Mesodermal cell (in vitro differentiated cells): ENCODE measurements around the gene ROR2.

ENCODE experiments used
- H3K27ac ChIP-seq: 2 replicates; pipeline ENCODE4 v1.7.0; 2013; ENCODE audit warnings: mild to moderate bottlenecking, low read depth, low read length, moderate library complexity; ENCODE audit not compliant: severe bottlenecking
- H3K36me3 ChIP-seq: 2 replicates; pipeline ENCODE4 v1.7.1; 2013; ENCODE audit warnings: mild to moderate bottlenecking, low read length, moderate library complexity; ENCODE audit not compliant: control insufficient read depth, insufficient read depth
- H3K4me1 ChIP-seq: one replicate; pipeline ENCODE4 v1.7.1; 2013; ENCODE audit warnings: mild to moderate bottlenecking, low read length; ENCODE audit not compliant: insufficient read depth, control insufficient read depth, poor library complexity, severe bottlenecking
- H3K4me3 ChIP-seq: 2 replicates; pipeline ENCODE4 v1.7.0; 2013; ENCODE audit warnings: low read length, control low read depth, mild to moderate bottlenecking; ENCODE audit not compliant: insufficient read depth, poor library complexity, severe bottlenecking; ENCODE audit errors: extremely low read depth
- H3K9me3 ChIP-seq: 2 replicates; pipeline ENCODE4 v1.7.1; 2013; ENCODE audit warnings: mild to moderate bottlenecking, low read length, moderate library complexity; ENCODE audit not compliant: control insufficient read depth
- WGBS, 2 experiments: methylation state at CpG; one replicate each; pipeline ENCODE4 v1.1.5; 2013; ENCODE audit warnings: missing lambda C conversion rate in 2 of 2; ENCODE audit not compliant: insufficient coverage in 2 of 2; 5-methylcytosine and 5-hydroxymethylcytosine counted together

Gene ROR2

DNA sequence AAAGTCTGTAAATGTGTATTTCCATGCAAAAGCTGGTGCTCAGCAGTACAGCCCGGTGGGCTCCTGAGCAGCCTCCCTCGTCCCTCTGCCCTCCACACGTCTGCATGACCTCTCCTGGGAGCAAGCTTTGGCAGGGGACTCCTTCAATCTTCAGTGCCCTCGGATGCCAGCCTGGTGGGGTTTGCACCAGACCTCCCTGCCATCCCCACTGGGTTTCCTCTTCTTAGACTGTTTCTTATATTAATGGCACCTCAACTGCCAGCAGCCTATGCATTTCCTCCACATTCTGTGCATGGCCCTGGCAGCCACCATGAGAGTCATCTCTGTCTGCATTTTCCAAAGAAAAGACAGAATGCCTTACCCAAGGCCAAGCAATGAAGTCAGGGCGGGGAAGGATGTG lies 108.4 kb downstream of the ROR2 start:
- Histone ChIP-seq H3K27ac (no peak overlapping the region), H3K4me1 (peaks cover 17% of the 10 kb centered on the region), H3K4me3 (no peak overlapping the region), H3K36me3 (no peaks in the 10 kb centered on the region), H3K9me3 (no peaks in the 10 kb centered on the region)
- WGBS, 2 experiments = 93 to 94% methylated on average over 5 of the region's 5 CpGs

DNA sequence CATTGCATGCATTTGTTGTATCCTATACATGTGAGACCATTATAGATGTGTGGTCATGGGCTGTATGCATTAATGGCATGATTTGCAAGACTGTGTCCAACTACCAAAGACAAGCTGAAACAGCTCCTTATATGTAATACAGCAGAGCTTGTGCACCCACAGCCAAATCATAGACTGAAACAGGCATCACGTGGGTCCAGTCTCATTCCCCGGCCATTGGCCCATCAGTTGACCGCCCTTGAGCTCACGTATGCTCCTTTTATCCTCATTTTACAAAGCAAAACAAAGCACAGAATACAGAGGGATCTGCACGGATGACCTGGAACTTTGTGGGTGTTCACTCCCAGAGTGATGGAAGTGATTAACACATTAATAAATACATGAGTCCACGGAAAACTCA lies 109.1 kb downstream of the ROR2 start:
- WGBS, 2 experiments = 87 to 100% methylated on average over 3 to 6 of the region's 6 CpGs
- Histone ChIP-seq H3K4me3 (no peak overlapping the region), H3K27ac (no peak overlapping the region), H3K36me3 (no peaks in the 10 kb centered on the region), H3K4me1 (peaks cover 19% of the 10 kb centered on the region), H3K9me3 (no peaks in the 10 kb centered on the region)

DNA sequence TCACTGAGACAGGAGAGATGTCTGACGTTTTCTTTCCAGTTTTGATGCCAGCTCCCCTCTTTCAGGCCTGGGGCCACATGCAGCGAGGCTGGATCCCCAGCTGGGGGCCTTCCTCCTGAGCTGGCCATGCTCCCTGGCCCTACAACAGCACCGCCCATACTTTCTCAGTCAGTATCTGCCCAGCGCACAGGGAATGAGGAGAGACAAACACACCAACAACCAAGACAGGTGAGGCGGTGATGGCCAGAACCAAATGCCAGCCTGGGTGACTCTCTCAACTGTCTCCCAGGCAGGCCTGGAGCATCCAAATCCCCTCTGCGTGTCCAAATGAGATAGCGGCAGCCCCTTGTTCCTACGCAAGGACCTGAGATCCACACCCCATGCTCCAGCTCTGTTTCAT lies 109.6 kb downstream of the ROR2 start:
- peaks cover 19% of the 10 kb centered on the region for H3K4me1 ChIP-seq
- H3K9me3 ChIP-seq = no peaks in the 10 kb centered on the region
- no peaks in the 10 kb centered on the region for H3K36me3 ChIP-seq
- WGBS, 2 experiments = 87 to 95% methylated on average over 7 to 8 of the region's 8 CpGs
- H3K4me3 ChIP-seq = no peak overlapping the region
- no peak overlapping the region for H3K27ac ChIP-seq

DNA sequence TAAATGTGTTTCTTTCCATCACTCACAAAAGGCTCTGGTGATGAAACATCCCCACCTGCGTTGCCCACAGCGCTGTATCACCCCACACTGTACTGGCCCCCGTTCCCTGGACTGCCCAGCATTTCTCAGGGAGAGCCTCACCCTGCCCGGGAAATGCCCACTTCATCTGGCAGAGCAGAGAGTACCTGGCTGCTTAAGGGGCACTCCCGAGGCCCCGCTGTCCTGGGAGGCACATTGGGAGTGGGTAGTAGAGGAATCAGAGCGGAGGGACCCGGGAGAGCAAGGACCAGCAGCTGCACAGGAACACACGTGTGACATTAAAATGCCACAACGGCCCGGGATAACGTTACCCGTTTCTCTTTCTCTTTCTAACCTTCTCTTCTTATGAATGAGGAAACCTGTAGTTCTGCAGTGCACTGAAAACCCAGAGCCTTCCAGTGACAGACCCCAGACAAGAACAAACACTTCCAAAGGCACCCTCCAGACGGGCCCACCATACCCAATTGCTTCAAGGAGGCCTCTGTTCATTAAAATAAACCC lies 110.0 kb downstream of the ROR2 start:
- Histone ChIP-seq H3K36me3 (no peaks in the 10 kb centered on the region), H3K4me1 (peaks cover 19% of the 10 kb centered on the region)
- WGBS, 2 experiments = 92 to 97% methylated on average over 10 to 14 of the region's 14 CpGs

DNA sequence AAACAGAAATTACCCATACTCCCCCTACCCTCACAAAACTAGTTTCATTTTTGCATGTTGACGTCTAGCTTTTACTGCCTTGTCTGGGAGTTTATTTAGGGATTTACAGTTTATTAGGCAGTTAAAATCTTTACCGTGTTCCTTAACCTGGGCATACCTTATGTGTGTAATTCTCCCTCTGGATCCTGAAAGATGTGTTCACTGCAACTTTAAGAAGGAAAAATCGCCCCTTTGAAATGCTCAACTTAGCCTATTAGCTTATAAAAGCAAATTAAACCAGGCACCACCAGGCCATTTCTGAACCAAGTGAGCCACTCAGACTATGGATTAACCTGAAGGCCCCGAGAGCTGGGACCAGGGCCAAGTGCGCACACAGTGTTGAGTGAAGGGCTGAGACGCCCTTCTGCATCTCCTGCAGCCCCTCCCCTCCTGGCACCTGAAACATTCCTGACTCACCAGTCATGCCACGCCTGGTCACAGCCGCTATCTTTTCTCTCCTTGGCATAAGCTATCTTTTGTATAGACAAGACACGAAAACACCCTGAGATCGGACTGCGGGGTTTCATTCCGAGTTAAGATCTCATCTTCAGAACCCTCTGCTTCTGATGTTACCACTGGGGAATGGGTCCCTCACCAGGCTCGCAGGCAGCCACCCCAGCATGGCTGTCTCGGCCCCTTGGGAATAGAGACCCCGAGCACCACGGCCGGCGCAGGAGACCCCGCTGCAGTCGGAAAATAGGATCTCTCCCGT lies 111.9 kb downstream of the ROR2 start:
- H3K9me3 ChIP-seq = no peaks in the 10 kb centered on the region
- peaks cover 10% of the 10 kb centered on the region for H3K4me1 ChIP-seq
- no peak overlapping the region for H3K27ac ChIP-seq
- H3K36me3 ChIP-seq = no peaks in the 10 kb centered on the region
- H3K4me3 ChIP-seq = no peak overlapping the region
- WGBS, 2 experiments = 92 to 96% methylated on average over 17 to 19 of the region's 21 CpGs

More for the DNA sequence above, 110.0 kb downstream of the ROR2 start:
- Histone ChIP-seq H3K4me3 (no peak overlapping the region), H3K9me3 (no peaks in the 10 kb centered on the region), H3K27ac (no peak overlapping the region)

DNA sequence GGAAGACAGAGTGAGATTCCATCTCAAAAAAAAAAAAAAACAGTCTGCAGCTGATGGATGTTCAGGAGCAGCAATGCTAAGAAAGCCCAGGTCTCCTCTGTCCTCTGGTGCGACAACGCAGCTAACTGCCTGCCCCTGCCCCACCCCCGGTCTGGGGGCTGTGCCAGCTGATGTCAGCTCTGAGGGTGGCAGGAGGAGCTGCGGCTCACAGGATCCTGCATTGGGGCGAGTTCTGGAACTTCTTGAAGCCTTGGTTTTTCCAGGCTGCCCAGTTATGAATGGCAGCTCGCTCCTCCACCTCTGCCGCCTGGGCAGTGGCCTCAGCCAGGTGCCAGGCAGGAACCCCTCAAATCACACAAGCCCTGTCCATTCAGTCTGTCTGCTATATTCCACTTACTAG lies 113.5 kb downstream of the ROR2 start:
- WGBS, 2 experiments = 89 to 92% methylated on average over 7 of the region's 7 CpGs
- Histone ChIP-seq H3K36me3 (no peaks in the 10 kb centered on the region), H3K27ac (no peak overlapping the region), H3K9me3 (no peaks in the 10 kb centered on the region), H3K4me3 (no peak overlapping the region), H3K4me1 (peaks cover 10% of the 10 kb centered on the region)

DNA sequence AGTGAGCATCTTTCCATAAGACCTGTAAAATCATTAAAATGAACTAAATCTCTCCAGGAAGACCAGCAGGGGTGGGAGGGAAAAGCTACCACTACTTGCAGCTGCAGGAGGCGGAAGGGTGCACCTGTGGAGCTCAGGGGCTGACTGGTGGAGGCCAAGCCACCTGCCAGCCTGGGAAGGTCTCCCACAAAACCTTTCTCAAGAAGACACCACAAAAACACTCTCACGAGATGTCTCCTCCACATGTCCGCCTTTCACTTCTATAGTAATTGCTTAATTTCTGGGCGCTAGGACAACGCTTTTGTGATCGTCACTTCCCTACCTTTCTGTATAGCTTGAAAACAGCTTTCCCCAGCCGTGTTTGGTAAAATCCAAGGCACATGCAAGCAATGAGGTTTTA lies 114.4 kb downstream of the ROR2 start:
- Histone ChIP-seq H3K9me3 (no peaks in the 10 kb centered on the region), H3K4me3 (no peak overlapping the region), H3K27ac (peak overlapping the region; percentile 23), H3K36me3 (no peaks in the 10 kb centered on the region), H3K4me1 (peaks cover 10% of the 10 kb centered on the region)
- WGBS, 2 experiments = 95 to 98% methylated on average over 7 of the region's 7 CpGs

DNA sequence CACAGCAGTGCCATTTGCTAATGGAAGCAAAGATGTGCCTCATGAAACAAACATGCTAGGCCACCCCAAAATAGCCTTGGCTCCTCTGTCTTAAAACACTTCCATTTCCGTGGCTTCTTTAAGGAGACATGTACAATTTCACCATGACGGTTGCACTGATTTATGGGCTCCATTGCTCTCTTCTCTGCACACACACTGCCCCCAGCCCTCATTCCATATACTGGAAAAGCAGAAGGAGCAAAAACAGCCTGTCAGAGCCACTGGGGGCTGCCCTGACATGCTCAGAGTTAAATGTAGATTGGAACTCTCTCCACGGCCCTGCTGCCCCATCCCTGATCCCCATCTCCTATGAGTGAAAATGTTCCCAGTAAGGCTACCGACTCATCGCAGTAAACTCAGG lies 114.8 kb downstream of the ROR2 start:
- no peaks in the 10 kb centered on the region for H3K36me3 ChIP-seq
- 78 to 84% methylated on average over 3 of the region's 5 CpGs for WGBS, 2 experiments
- no peaks in the 10 kb centered on the region for H3K9me3 ChIP-seq
- peak overlapping the region; percentile 23 for H3K27ac ChIP-seq
- peaks cover 10% of the 10 kb centered on the region for H3K4me1 ChIP-seq
- H3K4me3 ChIP-seq = no peak overlapping the region

DNA sequence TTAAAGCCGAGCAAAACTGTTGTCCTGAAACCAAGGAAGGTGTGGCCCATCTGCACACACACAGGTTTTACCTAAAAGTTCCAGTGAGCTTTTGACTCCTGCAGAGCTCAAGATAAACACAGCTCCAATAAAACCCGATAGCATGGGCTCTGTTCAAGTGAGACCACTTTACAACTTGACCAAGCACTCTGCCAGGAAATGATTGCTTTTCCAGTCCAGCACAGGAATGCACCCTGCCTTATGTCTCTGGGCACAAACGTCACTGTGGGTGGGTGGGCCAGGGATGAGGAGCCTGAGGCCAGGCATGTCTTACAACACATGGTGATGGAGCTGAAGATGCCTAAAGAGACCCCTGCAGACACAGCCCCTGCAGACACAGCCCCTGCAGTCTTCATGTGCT lies 115.3 kb downstream of the ROR2 start:
- H3K9me3 ChIP-seq = no peaks in the 10 kb centered on the region
- WGBS, 2 experiments = 80 to 87% methylated on average over 2 of the region's 3 CpGs
- H3K4me1 ChIP-seq = peaks cover 10% of the 10 kb centered on the region

DNA sequence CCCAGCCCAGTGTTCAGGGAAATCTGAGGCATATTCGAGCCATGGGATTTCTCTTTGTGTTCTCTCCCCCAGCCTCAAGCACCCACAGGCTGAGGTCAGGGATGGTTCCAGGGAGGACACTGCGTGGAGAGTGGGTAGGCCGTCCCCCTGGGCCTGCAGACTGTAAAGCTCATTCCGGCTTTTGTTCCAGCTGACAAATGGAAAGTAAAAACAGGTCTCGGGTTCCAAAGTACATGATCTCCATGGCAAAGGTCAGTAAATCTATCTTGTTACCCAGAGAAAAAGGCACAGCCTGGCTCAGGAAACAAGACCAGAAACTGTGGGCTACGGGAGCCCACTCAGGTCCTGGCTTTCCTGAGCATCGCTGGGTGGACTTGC lies 116.2 kb downstream of the ROR2 start:
- Histone ChIP-seq H3K36me3 (no peaks in the 10 kb centered on the region), H3K27ac (peak overlapping the region; percentile 41), H3K4me3 (no peak overlapping the region), H3K4me1 (peaks cover 9% of the 10 kb centered on the region), H3K9me3 (no peaks in the 10 kb centered on the region)
- 78 to 84% methylated on average over 6 to 7 of the region's 7 CpGs for WGBS, 2 experiments

More for the DNA sequence above, 115.3 kb downstream of the ROR2 start:
- H3K27ac ChIP-seq = peak overlapping the region; percentile 31
- H3K4me3 ChIP-seq = no peak overlapping the region
- no peaks in the 10 kb centered on the region for H3K36me3 ChIP-seq
